Nephron (organoid): ENCODE results near the gene UGP2.

Experiments used
- H3K27ac Mint-ChIP-seq, 3 experiments: 2 replicates each; pipeline ENCODE4 v1.8.0; 2020; ENCODE audit warnings: mixed read lengths in 3 of 3, mild to moderate bottlenecking in 2 of 3, moderate library complexity in 1 of 3
- H3K27me3 Mint-ChIP-seq: 2 replicates; pipeline ENCODE4 v1.8.0; 2021; ENCODE audit warnings: low read depth, mild to moderate bottlenecking, moderate library complexity, mixed read lengths
- H3K36me3 Mint-ChIP-seq: 2 replicates; pipeline ENCODE4 v1.8.0; 2020; ENCODE audit warnings: low read depth, mixed read lengths
- H3K4me1 Mint-ChIP-seq: 2 replicates; pipeline ENCODE4 v1.8.0; 2020; ENCODE audit warnings: mixed read lengths
- H3K4me3 Mint-ChIP-seq, 3 experiments: 2 replicates each; pipeline ENCODE4 v1.8.0; 2020; ENCODE audit warnings: mild to moderate bottlenecking in 3 of 3, mixed read lengths in 3 of 3, moderate library complexity in 2 of 3
- H3K9me3 Mint-ChIP-seq: 2 replicates; pipeline ENCODE4 v1.8.0; 2020; ENCODE audit warnings: mixed read lengths
- TF ChIP-seq, protein P1 (sequence below), 3 experiments: fragments of 200-600 bp; sonication (generic); IDR thresholded peaks; one replicate each; pipeline ENCODE4 v1.5.0; 2021; ENCODE audit warnings: antibody characterized with exemption in 3 of 3; ENCODE audit not compliant: unreplicated experiment in 3 of 3

Gene UGP2

DNA sequence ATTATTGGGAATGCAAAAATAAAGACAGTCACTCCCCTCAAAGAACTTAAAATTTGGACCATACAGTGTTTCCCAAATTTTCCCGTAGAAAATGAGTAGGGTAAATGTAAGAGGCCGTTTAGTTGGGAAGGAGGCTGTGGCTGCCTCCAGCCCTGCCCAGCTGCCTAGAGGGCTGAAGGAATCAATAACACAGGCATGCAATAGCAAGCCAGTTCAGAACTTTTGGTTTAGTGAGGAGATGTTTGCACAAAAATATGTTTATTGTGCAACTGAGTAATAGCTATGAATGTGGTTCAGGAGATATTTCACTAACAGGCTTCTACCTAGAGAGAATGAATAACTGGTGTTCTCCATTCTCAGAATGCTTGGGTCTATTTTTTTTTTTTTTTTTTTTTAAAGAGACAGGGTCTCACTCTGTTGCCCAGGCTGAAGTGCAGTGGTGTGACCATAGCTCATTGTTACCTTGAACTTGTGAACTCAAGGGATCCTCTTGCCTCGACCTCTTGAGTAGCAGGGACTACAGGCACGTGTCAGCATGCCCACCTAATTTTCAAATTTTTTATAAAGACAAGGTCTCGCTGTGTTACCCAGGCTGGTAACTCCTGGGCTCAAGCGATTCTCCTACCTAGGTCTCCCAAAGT is 23.6 kb downstream of the UGP2 start:
- H3K27ac Mint-ChIP-seq = no peak overlapping the region

DNA sequence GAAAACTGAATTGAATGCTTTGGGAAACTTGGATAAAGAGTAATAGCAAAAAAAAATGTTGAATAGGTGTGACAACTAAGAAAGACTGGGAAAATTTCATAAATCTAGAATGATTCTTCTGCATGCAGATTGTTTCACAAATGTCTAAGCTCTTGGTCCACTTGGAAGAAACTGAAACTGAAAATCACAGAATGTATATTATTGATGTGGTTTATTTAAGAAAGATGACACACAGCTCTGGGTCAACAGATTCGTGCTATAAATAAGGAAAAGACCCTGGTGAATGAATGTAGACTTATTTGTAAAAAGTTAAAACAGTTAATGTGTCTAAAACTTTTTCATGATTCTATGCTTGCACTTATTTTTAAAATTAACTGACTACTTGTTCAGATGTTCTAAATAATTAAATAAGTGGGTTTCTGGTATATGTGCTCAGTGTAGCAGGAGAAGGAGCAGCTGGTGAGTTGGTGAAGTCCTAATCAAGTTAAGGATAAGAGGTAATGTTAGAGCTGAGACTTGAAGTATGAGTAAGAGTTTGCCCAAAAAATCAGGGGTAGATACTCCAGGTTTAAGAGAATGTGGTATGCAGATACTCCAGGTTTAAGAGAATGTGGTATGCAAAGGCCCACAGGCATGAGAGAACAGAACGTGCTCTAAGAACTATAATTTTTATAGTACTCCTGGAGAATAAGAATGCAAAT is 24.5 kb downstream of the UGP2 start:
- no peaks in the 10 kb centered on the region for H3K4me1 Mint-ChIP-seq
- H3K9me3 Mint-ChIP-seq = no peaks in the 10 kb centered on the region
- no peak overlapping the region for H3K4me3 Mint-ChIP-seq
- TF ChIP-seq, protein P1, sequence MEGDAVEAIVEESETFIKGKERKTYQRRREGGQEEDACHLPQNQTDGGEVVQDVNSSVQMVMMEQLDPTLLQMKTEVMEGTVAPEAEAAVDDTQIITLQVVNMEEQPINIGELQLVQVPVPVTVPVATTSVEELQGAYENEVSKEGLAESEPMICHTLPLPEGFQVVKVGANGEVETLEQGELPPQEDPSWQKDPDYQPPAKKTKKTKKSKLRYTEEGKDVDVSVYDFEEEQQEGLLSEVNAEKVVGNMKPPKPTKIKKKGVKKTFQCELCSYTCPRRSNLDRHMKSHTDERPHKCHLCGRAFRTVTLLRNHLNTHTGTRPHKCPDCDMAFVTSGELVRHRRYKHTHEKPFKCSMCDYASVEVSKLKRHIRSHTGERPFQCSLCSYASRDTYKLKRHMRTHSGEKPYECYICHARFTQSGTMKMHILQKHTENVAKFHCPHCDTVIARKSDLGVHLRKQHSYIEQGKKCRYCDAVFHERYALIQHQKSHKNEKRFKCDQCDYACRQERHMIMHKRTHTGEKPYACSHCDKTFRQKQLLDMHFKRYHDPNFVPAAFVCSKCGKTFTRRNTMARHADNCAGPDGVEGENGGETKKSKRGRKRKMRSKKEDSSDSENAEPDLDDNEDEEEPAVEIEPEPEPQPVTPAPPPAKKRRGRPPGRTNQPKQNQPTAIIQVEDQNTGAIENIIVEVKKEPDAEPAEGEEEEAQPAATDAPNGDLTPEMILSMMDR (IDR thresholded peaks at IDR 0.05; ENCODE audit: unreplicated experiment in 3 of 3) = no peak
- H3K27me3 Mint-ChIP-seq = no peaks in the 10 kb centered on the region
- peaks cover 39% of the 10 kb centered on the region for H3K36me3 Mint-ChIP-seq
- H3K27ac Mint-ChIP-seq = no peak overlapping the region

More for the DNA sequence above, 23.6 kb downstream of the UGP2 start:
- H3K9me3 Mint-ChIP-seq = no peaks in the 10 kb centered on the region
- TF ChIP-seq, protein P1 (IDR thresholded peaks at IDR 0.05; ENCODE audit: unreplicated experiment in 3 of 3) = no peak
- H3K4me1 Mint-ChIP-seq = no peaks in the 10 kb centered on the region
- peaks cover 43% of the 10 kb centered on the region for H3K36me3 Mint-ChIP-seq
- H3K4me3 Mint-ChIP-seq = no peak overlapping the region
- H3K27me3 Mint-ChIP-seq = no peaks in the 10 kb centered on the region

DNA sequence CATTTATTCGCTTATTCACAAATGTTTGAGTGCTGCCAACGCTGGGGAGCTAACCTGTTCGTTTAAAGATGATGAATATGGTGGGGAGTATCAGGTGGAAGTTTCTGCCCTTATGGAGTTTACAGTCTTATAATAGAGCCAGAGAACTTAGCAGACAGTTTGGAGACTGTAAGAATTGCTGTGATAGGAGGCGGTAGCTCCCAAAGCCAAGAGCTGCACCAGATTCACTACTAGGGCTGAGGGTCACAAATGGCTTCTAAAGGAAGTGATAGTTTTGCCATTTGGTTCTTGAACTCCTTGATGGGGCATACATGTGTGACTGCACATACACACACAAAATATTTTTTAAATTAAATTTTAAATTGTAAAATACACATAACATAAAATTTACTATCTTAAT is 29.0 kb downstream of the UGP2 start:
- Mint-ChIP-seq H3K4me3 (no peak overlapping the region), H3K36me3 (peaks cover 62% of the 10 kb centered on the region), H3K9me3 (peaks cover 4% of the 10 kb centered on the region), H3K27ac (no peak overlapping the region), H3K4me1 (no peaks in the 10 kb centered on the region), H3K27me3 (no peaks in the 10 kb centered on the region)
- TF ChIP-seq, protein P1 (IDR thresholded peaks at IDR 0.05; ENCODE audit: unreplicated experiment in 3 of 3) = no peak

DNA sequence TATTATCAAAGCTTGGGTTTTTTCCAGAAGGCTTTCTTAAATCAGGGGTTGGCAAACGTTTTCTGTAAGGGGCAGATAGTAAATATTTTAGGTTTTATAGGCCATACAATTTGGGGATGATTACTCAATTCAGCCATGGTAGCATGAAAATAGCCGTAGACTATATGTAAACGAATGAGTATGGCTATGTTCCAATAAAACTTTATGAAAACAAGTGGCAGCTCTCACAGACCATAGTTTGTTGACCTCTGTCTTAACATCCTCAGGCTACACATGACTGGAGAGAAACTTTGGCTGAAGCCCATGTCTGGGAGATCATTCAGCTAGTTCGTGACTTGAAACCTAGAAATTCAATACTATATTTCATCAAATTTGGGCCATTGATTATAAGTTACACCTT is 30.2 kb downstream of the UGP2 start:
- TF ChIP-seq, protein P1 (IDR thresholded peaks at IDR 0.05; ENCODE audit: unreplicated experiment in 3 of 3) = no peak
- no peak overlapping the region for H3K4me3 Mint-ChIP-seq
- no peaks in the 10 kb centered on the region for H3K27me3 Mint-ChIP-seq
- H3K9me3 Mint-ChIP-seq = peaks cover 4% of the 10 kb centered on the region
- H3K4me1 Mint-ChIP-seq = no peaks in the 10 kb centered on the region
- H3K27ac Mint-ChIP-seq = no peak overlapping the region
- H3K36me3 Mint-ChIP-seq = peaks cover 64% of the 10 kb centered on the region

DNA sequence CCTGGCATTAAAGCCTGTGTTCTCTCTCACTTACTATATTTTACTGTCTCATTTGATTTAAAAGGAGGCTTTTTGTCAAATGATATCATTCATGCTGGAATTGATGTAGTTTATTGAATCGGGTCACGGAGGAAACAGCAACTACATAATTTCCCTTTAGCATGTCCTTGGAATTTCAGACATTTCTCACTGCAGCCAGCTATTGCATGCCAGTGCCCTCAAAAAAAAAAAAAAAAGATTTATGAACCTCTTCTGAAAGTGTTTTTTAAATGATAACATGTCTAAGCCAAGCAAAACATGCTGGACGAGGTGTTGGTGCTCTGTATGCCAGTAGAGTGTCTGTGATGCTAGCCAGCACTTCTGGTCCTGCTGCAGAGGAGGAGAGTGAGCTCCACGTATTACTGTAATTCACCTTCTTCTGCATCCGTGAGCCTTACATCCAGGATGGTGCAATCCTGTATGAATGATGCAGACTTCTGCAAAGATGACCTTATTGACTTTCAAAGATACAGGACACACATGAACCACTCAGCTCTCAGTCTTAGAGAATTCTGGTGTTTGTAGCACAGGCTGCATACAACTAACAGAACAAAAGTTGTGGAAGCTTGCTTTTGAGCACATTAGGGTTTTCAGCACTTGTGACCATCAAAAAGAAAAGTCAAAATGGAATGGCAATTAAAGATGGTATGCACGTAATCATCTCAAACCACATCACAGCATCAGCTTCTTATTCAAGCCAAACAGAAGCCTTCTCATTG is 31.1 kb downstream of the UGP2 start:
- H3K27ac Mint-ChIP-seq = no peak overlapping the region
- no peak overlapping the region for H3K4me3 Mint-ChIP-seq
- TF ChIP-seq, protein P1 (IDR thresholded peaks at IDR 0.05; ENCODE audit: unreplicated experiment in 3 of 3) = no peak
- peaks cover 71% of the 10 kb centered on the region for H3K36me3 Mint-ChIP-seq
- no peaks in the 10 kb centered on the region for H3K4me1 Mint-ChIP-seq
- no peaks in the 10 kb centered on the region for H3K27me3 Mint-ChIP-seq
- peaks cover 4% of the 10 kb centered on the region for H3K9me3 Mint-ChIP-seq
